IPS-18a (cell line): ENCODE data around the gene ARRDC4.

Experiments used
- H3K27ac ChIP-seq: one replicate; pipeline ENCODE4 v1.5.1; 2013; ENCODE audit warnings: low read length
- H3K27me3 ChIP-seq: one replicate; pipeline ENCODE4 v1.6.1; 2013; ENCODE audit warnings: mild to moderate bottlenecking, low read length; ENCODE audit not compliant: control insufficient read depth, insufficient read depth
- H3K36me3 ChIP-seq: one replicate; pipeline ENCODE4 v1.6.1; 2013; ENCODE audit warnings: low read depth, low read length; ENCODE audit not compliant: control insufficient read depth
- H3K4me1 ChIP-seq: one replicate; pipeline ENCODE4 v1.6.1; 2013; ENCODE audit warnings: low read depth, low read length; ENCODE audit not compliant: control insufficient read depth
- H3K4me3 ChIP-seq: one replicate; pipeline ENCODE4 v1.5.1; 2013; ENCODE audit warnings: low read length
- H3K9ac ChIP-seq: one replicate; pipeline ENCODE4 v1.6.1; 2013; ENCODE audit warnings: mild to moderate bottlenecking, low read length, moderate library complexity
- H3K9me3 ChIP-seq: one replicate; pipeline ENCODE4 v1.6.1; 2013; ENCODE audit warnings: low read depth, low read length; ENCODE audit not compliant: control insufficient read depth

Gene ARRDC4

DNA sequence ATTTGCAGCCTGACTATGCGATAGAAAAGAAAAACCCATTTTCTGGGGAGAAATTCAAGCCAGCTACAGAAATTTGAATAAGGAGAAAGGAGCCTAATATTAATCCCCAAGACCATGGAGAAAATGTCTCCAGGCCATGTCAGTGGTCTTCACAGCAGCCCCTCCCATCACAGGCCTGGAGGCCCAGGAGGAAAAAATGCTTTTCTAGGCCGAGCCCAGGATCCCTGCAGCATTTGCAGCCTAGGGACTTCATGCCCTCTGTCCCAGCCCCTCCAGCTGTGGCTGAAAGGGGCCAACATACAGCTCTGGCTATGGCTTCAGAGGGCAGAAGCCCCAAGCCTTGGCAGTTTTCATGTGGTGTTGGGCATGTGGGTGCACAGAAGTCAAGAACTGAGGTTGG is 26.3 kb downstream of the ARRDC4 start:
- H3K27ac ChIP-seq, result no peak overlapping the region
- H3K4me3 ChIP-seq, result no peak overlapping the region
- no peak overlapping the region for H3K9ac ChIP-seq
- peaks cover 4% of the 10 kb centered on the region for H3K9me3 ChIP-seq
- no peaks in the 10 kb centered on the region for H3K36me3 ChIP-seq
- no peaks in the 10 kb centered on the region for H3K27me3 ChIP-seq
- H3K4me1 ChIP-seq, result no peaks in the 10 kb centered on the region

DNA sequence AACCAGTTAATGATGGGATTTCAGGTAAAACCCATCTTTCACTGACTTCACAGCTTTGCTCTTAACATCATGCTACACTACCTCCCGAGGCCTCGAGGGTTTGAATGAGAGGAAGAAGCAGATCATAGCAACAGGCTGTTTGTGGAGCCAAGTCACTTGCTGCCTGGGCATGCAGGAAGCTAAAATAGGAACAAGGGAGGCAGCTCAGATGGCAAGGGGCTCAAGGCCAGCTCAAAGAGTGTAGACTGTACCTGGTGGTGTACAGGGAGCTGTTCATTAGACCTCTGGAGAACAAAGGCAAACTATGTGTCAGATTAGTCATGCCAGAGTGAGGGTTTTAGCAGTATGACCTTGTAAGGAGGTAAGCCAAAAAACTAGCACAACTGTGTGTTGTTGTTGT is 28.8 kb downstream of the ARRDC4 start:
- no peak overlapping the region for H3K4me3 ChIP-seq
- no peak overlapping the region for H3K9ac ChIP-seq
- H3K9me3 ChIP-seq, result peaks cover 4% of the 10 kb centered on the region
- no peak overlapping the region for H3K27ac ChIP-seq
- no peaks in the 10 kb centered on the region for H3K4me1 ChIP-seq
- no peaks in the 10 kb centered on the region for H3K27me3 ChIP-seq
- H3K36me3 ChIP-seq, result no peaks in the 10 kb centered on the region

DNA sequence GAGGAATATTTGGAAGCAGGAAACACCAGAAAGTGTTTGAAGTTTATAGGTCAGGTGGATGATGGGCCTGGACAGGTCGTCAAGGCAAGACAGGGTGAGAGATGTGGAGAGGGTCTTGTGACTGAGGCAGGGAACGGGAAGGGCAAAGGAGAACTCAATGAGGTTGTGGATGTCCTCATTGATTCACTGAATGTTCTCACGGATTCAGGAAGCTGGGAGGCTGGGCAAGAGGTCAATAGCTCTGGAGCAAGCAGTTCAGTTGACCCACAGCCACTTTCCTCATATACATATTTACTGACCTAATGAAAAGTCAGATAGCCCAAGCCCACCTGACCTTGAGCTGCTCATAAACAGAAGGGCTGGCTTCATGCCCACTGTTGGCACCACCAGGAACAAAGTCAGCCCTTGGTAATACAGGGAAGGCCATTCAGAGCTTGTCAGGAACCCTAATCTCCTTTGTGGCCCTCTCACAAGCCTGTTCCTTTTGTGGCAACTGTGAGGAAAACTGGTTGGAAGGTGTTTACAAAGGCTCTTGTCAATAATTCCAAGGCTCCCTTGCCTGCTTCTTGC is 31.6 kb downstream of the ARRDC4 start:
- no peaks in the 10 kb centered on the region for H3K36me3 ChIP-seq
- no peak overlapping the region for H3K4me3 ChIP-seq
- no peak overlapping the region for H3K9ac ChIP-seq
- H3K27me3 ChIP-seq, result no peaks in the 10 kb centered on the region
- H3K9me3 ChIP-seq, result no peaks in the 10 kb centered on the region
- no peaks in the 10 kb centered on the region for H3K4me1 ChIP-seq
- no peak overlapping the region for H3K27ac ChIP-seq

DNA sequence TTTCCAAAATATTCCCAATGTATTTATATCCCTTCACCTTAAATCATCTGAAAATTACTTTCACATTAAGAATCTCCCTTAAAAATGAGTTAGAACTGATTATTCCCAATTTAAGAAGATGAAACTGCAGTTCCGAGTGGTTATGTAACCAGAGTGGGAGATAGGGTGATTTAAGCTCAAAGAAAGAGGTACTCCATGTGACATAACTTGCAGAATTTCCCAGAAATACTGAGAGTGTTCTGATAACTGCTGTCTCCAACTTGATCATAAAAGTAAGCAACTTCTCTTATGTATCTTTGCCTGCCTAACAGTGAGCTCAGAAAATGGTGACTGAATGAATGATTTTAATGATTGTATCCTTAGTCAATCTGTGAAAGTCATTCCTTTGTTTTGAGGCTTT is 32.3 kb downstream of the ARRDC4 start:
- Histone ChIP-seq H3K36me3 (no peaks in the 10 kb centered on the region), H3K9me3 (no peaks in the 10 kb centered on the region), H3K4me3 (no peak overlapping the region), H3K27me3 (no peaks in the 10 kb centered on the region), H3K4me1 (no peaks in the 10 kb centered on the region), H3K9ac (no peak overlapping the region), H3K27ac (no peak overlapping the region)

DNA sequence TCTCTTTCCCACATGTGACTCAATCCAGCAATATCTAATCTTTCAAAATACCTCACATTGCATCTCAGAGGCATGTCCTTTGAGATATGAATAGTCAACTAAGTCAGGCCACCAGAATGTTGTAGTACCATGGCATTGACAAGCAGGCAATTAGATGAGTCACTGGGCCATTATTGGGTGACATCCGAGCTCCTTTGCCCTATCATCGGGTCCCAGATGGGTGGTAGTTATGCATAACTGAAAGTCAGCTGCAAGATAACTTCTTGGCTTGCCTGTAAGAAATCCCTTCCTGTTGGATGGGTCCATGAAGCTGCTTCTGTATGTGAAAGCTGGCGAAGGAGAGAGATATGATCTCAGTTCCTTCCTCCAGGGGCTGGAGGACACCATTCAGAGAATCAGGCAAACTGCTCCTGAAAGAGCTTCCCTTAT is 32.8 kb downstream of the ARRDC4 start:
- Histone ChIP-seq H3K4me3 (no peak overlapping the region), H3K27ac (no peak overlapping the region), H3K27me3 (no peaks in the 10 kb centered on the region), H3K36me3 (no peaks in the 10 kb centered on the region), H3K9me3 (no peaks in the 10 kb centered on the region), H3K4me1 (no peaks in the 10 kb centered on the region), H3K9ac (no peak overlapping the region)

DNA sequence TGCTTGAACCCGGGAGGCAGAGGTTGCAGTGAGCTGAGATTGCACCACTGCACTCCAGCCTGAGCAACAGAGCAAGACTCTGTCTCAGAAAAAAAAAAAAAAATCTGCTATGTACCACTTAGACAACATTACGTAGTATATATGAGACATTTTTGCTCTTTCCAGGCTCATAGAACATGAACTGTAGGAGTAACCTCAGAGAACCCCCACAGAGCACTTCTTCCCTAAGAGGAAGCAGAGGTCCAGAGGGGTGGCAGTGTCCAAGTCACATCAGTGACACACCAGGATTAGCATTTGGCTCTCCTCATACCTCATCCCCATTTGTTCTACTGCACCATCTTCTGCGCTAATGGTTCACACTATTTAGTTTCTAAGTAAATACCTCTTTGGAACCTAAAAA is 33.7 kb downstream of the ARRDC4 start:
- Histone ChIP-seq H3K4me3 (no peak overlapping the region), H3K27ac (no peak overlapping the region), H3K27me3 (no peaks in the 10 kb centered on the region), H3K9me3 (no peaks in the 10 kb centered on the region), H3K4me1 (no peaks in the 10 kb centered on the region), H3K9ac (no peak overlapping the region), H3K36me3 (no peaks in the 10 kb centered on the region)

DNA sequence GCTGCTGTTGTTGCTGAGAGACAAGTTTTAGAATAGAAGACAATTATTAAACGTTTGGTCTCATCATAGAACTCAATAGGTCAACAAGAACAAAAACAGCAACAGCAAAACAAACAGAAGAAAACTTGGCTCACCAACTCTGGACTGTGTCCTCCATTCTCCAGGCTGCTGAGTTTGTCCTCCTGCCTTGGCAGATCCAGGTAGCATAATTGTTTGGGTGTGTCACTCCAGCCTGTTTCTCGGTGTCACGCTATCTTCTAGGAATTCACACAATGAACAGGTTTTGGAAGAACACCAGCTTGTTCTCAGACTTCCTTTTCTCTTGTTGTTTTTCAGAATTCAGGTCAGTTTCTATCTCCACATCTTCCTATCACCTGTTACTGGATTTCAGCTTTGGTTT is 34.7 kb downstream of the ARRDC4 start:
- no peaks in the 10 kb centered on the region for H3K36me3 ChIP-seq
- H3K4me1 ChIP-seq, result no peaks in the 10 kb centered on the region
- H3K4me3 ChIP-seq, result no peak overlapping the region
- no peak overlapping the region for H3K27ac ChIP-seq
- no peaks in the 10 kb centered on the region for H3K27me3 ChIP-seq
- H3K9me3 ChIP-seq, result no peaks in the 10 kb centered on the region
- no peak overlapping the region for H3K9ac ChIP-seq

DNA sequence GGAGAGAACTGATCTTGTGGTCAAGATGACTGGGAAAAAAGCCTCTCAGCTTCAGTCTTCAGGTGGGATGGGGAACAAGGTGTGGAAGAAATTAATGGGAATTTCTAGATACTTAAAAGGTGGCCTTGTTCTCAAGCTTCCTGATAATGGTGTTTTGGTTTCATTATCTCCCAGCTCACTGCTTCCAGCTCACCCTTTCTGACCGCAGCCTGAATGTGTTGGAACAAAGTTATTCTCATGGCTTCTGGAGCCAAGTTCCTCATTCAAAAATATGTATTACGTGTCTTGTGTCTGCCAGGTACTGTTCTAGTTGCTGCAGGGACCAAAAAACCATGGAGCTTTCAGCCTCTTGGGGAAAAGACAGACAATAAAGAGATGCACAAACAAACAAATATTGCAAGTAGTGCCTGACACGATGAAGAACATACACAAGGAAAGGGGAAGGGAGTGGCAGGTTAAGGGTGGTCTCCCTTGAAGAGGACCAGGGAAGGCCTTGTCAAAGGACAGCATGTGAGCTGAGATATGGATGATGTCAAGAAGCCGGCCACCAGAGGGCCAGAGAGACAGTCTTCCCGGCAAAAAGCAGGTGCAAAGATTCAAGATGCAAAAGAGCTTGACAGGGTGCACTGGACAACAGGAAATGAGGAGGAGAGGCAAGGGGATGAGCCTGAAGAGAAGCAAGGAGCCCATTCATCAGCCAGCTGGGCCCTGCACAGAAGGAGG is 35.5 kb downstream of the ARRDC4 start:
- H3K27me3 ChIP-seq, result no peaks in the 10 kb centered on the region
- no peaks in the 10 kb centered on the region for H3K36me3 ChIP-seq
- H3K9me3 ChIP-seq, result no peaks in the 10 kb centered on the region
- no peak overlapping the region for H3K27ac ChIP-seq
- H3K4me3 ChIP-seq, result no peak overlapping the region
- no peak overlapping the region for H3K9ac ChIP-seq
- no peaks in the 10 kb centered on the region for H3K4me1 ChIP-seq

DNA sequence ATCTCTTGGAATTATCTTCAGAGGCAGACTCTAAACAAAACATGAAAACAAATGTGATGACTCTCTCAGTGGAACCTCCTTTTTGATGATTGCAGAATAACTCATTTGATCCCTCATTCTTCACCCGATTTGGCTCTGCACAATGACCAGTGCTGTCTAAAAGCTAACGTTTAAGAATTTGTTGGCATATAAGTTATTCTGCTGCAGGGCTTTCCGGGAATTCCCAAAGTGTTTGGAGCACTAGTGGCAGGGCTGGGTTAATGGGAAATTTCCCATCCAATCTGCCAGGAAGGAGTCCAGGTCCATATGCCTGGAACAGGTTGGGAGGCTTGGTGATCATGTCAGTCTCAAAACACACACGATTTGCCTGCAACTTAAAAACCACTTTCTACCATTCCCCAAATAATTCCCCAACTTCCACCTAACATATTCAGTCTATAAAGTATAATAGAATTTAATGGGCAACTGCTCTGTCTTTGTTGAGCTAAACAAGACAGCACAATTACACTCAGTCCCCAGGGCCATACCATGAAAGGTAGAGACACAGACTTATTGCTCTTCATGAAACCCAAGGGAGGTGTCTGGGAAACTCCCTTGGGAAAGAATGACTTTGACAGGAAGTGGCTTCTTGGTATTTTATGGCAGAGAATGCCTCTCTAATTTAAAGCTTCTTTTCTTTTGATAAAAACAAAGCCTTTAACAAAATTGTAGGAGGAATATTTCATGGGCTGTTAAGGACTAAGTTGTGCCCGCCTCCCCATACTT is 38.0 kb downstream of the ARRDC4 start:
- Histone ChIP-seq H3K4me1 (no peaks in the 10 kb centered on the region), H3K36me3 (no peaks in the 10 kb centered on the region), H3K9ac (no peak overlapping the region), H3K27me3 (no peaks in the 10 kb centered on the region), H3K9me3 (no peaks in the 10 kb centered on the region), H3K27ac (no peak overlapping the region), H3K4me3 (no peak overlapping the region)

DNA sequence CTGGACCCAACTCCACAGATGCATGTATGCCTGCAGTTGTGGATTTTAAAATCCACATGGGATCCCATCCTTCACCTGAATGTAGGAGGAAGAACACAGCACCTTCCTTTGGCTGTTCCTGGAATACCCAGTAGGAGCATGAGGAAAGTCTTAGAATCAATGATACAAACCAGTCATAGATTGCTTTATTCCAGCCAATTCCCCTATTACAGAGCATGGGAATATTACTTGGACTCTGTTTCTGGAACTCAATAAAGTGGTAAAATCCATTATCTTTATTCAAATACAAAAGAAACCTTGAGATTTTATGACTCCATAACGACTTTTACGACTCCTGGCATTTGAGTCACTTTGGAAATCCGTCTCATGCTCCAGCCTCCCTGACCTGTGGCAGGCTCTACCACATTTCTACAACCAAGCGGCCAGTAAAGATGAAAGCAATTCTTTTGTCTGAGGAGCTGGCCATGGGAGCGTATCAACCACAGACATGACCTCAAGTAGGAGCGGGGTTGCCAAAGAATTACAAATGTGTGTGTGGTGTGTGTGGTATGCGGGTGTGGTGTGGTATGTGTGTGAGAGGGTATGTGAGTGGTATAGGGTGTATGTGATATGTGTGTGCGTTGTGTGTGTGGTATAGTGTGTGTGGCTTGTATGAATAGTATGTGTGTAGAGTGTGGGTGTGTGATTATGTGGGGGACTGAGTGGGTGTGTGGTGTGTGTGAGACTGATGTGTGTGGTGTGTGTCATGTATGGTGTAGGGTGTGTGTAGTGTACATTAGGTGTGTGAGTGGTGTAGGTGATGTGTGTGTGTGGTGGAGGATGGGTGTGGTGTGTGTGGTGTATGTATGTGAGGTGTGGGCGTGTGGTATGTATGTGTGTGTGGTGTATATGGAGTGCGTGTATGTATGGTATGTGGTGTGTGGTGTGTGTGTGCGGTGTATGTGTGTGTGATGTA is 40.0 kb downstream of the ARRDC4 start:
- Histone ChIP-seq H3K4me3 (no peak overlapping the region), H3K4me1 (no peaks in the 10 kb centered on the region), H3K9ac (no peak overlapping the region)

DNA sequence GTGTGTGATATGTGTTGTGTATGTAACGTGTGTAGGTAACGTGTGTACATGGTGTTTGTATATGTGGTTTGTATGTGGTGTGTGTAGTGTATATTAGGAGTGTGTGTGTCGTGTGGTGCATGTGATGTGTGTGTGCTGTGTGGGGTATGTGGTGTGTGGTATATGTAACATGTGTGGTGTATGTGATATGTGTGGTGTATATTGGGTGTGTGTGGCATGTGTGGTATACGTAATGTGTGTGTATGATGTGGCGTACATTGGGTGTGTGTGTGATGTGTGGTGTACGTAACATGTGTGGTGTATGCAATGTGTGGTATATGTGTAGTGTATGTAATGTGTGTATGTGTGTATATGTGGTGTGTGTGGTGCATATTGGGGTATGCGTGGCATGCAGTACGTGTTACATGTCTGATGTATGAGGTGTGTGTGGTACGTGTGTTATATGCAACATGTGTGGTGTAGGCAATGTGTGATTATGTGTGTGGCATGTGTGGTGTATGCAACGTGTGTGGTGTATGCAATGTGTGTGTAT is 41.2 kb downstream of the ARRDC4 start:
- Histone ChIP-seq H3K27ac (no peak overlapping the region), H3K4me3 (no peak overlapping the region), H3K27me3 (no peaks in the 10 kb centered on the region), H3K36me3 (no peaks in the 10 kb centered on the region), H3K4me1 (no peaks in the 10 kb centered on the region), H3K9ac (no peak overlapping the region), H3K9me3 (no peaks in the 10 kb centered on the region)

More for the DNA sequence above, 40.0 kb downstream of the ARRDC4 start:
- H3K36me3 ChIP-seq, result no peaks in the 10 kb centered on the region
- H3K27ac ChIP-seq, result no peak overlapping the region
- H3K27me3 ChIP-seq, result no peaks in the 10 kb centered on the region
- H3K9me3 ChIP-seq, result no peaks in the 10 kb centered on the region
